ENCODE measurements around the gene OR8A1.
"Not testable (repeated sequence)": the region's sequence is repeated elsewhere in the genome, so short reads cannot be mapped to it uniquely, and the experiment has no call there.

OR8A1 gene

DNA sequence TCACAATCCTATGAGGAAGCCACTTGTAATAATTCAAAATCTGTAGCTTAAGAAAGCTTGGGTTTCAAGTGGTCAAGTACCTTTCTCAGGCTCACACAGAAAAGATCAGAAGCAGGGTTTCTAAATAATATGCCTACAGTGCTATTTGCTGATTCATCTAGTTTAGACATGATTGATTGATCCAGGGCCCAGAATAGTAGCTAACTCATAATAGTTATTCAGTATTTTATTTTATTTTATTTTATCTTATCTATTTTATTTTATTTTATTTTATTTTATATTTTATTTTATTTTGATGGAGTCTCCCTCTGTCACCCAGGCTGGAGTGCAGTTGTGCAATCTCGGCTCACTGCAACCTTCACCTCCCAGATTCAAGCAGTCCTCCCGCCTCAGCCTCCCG lies 25.5 kb downstream of the OR8A1 start:
- no peak for DNase-seq (ENCODE audit: low read depth)

DNA sequence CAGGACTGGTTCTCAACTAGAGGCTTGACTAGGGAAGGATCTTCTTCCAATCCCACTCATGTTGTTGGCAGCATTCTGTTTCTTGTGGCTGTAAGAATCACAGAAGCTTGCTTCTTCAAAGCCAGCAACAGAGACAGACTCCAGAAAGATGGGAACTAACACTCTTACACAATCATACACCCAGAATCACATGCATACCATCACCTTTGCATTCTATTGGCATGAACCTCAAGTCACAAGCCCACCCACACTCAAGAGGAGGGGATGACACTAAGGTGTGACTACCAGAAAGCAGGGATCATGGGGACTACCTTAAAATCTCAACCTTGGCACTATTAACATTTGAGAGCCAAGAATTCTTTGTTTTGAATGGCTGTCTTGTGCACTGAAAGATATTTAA lies 27.8 kb downstream of the OR8A1 start:
- no peak for DNase-seq (ENCODE audit: low read depth)

DNA sequence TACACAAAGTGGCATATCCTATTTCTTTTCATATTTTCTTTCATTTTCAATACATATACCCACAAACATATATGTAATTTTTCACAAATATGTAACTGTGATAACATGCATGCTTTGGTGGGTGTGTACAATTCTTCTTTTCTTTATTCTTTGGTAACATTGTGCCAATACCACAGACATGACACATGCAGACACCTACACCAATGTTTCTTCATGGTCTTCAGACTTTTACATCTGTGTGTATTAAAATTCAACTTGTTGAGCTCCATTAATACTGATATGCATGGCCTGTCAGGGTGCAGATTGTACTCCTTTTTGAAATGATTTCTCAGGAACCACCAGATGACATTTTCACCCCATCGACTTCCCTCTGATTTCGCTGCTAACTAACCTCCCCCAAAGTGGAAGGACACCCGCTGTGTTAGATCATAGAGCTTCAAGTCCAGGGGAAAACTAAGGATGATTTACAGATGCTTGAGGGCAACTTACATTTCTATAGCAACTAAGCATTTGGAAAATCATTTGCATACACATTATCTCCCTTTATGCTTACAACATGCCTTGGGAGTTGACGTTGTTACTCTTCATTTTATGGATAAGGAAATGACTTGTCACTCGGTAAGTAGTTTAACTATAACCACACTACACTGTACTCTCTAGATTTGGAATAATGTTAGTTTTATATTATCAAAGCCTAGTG lies 31.0 kb downstream of the OR8A1 start:
- no peak for DNase-seq (ENCODE audit: low read depth)

DNA sequence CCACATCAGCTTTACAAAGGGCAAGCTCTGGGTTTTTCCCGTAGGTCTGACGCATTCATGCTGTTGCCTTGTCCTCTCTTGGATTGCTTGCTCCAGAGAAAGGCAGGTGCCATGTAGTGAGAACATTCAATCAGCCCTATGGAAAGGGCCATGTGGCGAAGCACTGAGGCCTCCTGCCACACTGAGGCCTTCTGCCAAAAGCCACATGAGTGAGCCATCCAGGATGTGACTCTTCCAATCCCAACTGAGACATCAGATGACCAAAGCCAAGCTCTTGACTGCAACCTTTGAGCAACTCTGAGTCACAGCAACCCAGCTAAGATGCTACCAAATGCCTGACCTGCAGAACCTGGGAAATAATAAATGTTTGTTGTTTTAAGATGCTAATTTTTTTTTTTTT lies 32.4 kb downstream of the OR8A1 start:
- no peak for DNase-seq (ENCODE audit: low read depth)

DNA sequence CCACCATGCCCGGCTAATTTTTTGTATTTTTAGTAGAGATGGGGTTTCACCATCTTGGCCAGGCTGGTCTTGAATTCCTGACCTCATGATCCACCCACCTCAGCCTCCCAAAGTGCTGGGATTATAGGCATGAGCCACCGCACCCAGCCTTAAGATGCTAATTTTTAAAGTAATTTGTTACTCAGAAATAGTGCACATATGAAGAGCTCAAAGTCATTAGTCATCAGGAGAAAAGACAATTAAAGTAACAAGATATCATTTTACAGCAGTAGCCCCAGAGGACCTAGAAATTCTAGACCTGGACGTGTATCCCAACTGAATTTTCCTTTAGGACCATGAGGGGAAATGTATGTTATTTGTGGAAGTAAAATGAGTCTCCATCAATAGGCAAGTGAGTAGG lies 32.9 kb downstream of the OR8A1 start:
- DNase-seq (ENCODE audit: low read depth) = not testable (repeated sequence)

DNA sequence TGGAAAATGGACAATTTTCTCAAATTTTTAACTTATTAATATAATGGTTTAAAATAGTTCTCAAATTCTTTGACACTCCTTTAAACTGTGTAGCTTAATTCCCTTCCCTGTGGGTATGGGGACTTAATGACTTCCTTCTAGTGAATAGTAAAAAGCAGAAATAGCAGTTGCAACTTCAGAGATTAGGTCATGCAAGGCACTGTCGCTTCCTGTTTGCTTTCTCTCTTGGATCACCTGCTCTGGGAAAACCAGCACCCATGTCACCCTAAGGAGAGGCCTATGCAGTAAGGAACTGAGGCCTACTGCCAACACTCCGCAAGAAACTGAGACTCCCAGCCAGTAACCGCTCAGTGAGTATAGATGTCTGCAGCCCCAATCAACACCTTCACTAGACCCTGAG lies 35.9 kb downstream of the OR8A1 start:
- no peak for DNase-seq (ENCODE audit: low read depth)

DNA sequence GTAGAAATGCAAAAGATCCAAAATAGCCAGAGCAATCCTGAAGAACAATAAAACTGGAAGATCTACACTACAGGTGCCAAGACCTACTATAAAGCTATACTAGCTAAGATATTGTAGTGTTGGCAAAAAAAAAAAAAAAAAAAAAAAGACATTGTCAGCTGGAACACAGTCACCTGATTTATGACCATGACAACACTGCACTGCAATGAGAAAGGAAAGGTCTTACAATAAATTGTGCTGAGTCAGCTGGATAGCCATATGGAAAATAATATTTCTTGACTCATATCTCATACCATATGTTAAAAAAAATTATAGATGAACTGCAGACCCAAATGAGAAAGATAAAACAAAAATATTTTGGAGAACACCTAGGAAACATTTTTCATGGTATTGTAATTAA lies 38.4 kb downstream of the OR8A1 start:
- DNase-seq (ENCODE audit: low read depth) = no peak

DNA sequence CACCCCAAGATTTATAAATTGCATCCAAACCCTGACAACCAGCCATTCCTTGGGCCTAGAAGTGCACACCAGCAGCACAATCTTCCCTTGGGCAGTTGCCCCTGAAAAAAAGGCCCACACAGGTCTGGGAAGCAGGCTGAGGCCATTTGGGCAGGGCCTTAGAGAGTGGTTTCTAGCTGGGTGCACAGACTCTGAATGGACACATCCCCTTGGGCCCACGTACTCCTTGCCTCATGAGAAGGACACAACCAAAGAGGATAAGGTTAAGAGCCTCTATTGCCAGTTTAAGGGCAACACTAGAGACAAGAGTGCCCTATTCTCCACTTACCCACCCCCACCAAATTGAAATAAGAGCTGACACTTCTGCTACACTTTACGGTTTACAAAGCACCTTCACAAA lies 40.5 kb downstream of the OR8A1 start:
- DNase-seq (ENCODE audit: low read depth) = no peak

DNA sequence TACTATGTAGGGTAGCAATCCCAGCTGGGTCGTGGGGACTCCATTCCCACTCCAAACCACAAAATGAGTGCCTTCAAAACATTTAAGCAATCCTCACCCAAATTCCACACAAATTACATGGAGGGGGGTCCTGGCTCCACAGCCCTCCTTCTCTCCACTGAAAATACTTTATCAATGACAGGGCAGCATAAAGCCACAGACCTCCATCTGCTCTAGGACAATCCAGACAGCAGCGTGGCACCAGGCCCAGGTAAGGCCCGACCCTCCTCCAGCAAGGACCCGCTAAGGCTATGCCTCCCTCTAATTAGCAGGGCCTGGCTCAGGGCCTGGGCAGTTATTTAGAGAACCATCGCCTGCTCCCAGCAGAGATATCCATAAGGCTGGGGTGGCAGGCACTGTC lies 41.3 kb downstream of the OR8A1 start, which contains the start of gene PANX3:
Gene PANX3 (plus strand): TSS at position 365 of the 400 bp plus-strand sequence. CDS start 129 bp downstream, outside the sequence.
- no peak for DNase-seq (ENCODE audit: low read depth)

DNA sequence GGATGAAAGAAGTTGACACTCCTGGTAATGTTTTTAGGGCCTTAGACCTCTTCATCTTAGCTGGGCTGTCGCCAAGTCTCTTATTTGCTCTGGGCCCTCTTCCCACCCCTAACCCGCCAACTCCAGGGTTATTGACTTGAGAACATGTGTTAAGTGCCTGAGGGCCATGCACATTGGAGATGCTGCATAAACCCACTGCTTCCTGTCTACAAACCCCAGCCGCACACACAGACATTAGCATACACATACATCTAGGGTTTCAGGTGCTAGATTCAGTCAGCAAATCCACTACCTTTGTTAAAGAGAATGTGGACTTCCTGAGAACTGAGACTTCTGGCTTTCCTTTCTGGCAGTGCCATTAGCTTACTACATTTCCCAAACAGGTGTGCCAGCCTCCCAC lies 42.2 kb downstream of the OR8A1 start:
- DNase-seq (ENCODE audit: low read depth) = no peak

DNA sequence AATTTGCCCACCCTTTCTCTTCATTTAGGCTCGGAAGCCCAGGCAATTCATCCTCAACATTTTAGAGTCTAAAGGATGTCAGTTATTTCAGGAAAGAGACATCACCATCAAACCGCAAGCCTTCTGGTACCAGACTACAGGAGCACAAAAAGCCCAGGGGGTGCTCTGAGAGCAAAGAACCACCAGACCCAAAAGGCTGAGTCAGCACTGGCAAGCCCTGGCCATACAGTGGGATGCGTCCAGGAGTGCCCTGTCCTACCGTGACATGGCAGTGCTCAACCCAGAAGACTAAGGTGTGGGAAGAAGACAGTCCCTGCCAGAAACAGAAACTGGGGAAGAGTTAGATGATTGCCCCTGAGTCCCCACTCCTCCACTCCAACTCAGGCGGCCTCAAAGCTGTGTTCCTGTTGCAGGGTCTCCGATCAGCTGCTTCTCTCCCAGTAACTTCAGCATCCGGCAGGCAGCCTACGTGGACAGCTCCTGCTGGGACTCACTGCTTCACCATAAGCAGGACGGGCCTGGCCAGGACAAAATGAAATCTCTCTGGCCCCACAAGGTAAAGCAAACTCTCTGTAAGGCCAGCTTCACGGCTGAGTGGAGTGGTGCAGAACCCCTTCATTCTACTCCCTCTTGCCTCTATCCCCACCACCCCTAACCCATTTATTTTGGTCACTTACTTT lies 42.9 kb downstream of the OR8A1 start:
- no peak for DNase-seq (ENCODE audit: low read depth)

DNA sequence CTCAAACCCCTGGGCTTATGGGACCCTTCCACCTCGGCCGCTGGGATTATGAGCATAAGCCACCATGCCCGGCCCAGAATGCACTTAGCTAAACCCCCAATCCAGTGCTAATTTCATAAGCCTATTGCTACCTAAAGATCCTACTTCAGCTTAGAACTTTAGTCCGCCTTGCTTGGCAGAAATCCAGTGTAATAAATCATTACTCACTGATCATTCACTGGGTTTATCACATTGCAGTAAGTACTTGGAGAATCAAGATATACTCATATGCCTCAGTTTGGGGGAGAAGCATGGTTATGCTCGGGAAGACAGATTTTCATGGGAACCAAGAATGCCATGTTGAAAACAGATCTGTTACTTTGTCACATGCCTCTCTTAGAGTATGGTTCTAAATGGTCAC lies 49.1 kb downstream of the OR8A1 start:
- DNase-seq (ENCODE audit: low read depth) = no peak

Measured in HS-27A (cell line).